Ureter (tissue), 1 donor: ENCODE measurements around the gene TMEM235. TPM values are rescaled to one million over a fixed set of nuclear protein-coding genes. Genes with fewer than 3 reads are reported as not detected.

Experiments
- DNase-seq: peaks from one replicate; pipeline ENCODE4 v3.0.0-alpha.2; 2020; ENCODE audit warnings: low spot score
- total RNA-seq: library from RNA; stranded (reverse); gene quantifications from one replicate; pipeline ENCODE4 v1.2.4, GENCODE V29; 2023
- donor health status: DM: yes; HTN: yes; CAD: no.

The TMEM235 gene
- total RNA-seq, 1 donor from 2014 or later = not detected

DNA sequence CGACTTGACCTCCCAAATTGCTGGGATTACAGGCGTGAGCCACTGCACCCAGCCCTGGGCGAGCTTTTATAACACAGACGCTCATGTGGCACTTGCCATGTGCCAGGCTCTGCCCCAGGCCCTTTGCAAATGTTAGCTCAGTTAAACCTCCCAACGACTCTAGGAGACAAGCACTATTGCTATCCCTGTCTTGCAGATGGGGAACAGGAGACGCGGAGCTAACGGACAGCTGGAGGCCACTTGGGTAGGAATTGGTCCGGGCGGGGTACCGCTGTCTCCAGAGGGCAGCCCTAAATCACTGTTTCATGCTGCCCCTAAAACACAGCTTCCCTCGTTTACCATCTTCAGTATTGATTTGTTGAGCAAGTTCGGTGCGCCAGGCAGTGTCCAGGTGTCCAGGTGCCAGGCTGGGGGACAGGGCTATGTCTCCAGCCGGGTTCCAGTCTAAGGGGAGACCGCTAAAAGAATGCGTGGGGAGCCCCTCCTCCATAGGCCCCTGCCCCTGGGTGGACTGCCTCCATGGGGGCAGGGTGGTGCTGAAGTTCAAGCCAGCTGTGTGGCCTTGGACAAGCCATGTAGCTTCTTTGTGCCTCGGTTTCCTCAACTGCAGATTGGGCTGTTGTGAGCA is 23.7 kb downstream of the TMEM235 start:
- DNase-seq = no peak

DNA sequence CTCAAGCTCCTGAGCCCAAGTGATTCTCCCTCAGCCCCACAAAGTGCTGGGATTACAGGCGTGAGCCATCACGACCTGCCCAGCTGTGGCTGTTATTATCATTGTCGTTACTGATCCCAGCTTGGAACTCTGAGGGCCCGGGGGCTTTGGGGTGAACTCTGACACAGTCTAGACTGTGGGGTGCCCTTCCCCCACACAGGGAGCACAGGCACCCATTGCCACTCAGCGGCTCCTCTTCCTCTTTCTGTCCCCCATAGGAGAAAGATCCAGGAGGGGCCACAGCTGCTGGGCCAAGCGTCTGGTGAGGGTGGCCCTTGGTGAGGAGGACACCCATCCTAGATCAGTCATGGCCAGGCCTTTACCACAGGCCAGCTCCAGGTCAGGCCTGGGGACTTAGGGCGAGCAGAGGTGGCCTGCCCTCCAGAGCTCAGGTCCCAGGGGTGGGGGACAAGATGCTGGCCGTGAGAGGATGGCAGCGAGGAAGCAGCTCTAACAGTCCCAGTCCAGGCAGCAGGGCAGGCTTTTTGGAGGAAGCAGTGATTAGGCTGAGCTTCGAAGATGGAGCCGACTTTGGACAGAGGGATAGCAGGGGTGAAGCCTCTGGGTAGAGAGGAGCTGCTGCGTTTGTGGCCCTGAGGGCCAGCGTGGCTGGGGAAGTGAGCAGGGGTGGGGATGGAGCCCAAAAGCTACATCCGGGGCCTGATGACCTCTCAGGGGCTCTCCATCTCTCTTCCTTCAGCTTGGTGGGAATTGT is 24.7 kb downstream of the TMEM235 start:
- no peak for DNase-seq

DNA sequence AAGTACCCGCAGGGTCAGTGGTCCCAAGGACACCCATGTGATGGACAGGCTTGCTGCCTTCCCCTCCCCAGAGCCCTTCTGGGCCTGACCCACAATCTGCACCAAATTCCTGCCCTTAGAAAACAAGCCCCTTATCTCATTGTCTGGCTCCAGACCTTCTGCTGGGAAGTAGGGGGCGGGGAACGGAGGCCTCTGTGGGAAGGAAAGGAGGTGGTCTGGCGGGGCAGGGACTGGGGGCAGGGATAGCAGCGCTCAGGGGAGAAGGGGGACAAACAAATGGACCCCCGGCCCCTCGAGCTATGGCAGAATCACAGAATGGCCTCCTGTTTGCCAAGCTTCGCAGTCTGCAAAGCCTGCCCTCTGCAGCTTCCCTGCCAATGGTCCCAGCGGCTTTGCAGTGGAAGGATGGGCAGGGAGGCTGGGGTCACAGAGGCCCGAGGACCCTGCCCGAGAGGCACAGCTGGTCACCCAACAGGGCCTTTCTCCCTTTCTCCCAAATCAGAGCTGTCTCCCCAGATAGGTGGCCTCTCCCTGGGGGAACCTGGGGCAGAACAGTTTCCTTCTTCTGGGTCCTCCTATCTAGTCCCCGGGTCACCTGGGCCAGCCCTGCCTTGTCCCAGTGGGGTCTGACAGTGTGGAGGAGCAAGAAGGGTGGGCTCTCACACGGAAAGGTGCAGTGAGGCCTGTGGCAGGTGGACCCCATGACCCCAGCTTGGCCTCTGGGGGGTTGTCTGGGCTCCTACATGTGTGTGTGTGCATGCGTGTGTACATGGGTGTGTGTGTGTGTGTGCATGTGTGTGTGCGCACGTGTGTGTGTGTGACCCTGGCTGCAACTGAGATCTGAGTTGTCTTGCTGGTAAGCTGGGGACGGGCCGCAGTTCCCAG is 25.5 kb downstream of the TMEM235 start:
- DNase-seq = no peak

DNA sequence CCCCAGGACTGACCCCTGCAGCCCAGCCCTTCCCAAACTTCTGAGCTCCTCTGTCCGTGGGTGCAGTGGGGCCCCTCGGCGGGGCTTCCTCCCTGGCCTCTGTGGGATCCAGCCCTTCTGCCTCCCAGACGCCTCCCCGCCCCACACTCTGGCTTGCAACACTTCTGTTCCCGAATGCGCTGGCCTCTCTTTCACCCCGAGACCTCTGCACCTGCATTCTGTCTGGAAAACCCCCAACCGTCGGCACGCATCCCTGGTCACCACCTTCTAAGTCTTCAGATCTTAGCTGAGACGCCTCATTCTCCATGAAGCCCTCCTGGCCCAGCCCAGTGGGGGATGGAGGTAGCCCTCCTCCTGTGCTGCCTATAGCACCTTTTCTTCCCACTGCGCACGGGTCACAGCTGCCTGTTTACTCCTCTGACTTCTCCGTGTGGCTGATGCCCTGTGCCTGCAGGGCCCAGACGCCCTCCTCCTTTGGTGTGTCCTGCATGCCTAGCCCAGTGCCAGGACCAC is 26.4 kb downstream of the TMEM235 start:
- DNase-seq = no peak

DNA sequence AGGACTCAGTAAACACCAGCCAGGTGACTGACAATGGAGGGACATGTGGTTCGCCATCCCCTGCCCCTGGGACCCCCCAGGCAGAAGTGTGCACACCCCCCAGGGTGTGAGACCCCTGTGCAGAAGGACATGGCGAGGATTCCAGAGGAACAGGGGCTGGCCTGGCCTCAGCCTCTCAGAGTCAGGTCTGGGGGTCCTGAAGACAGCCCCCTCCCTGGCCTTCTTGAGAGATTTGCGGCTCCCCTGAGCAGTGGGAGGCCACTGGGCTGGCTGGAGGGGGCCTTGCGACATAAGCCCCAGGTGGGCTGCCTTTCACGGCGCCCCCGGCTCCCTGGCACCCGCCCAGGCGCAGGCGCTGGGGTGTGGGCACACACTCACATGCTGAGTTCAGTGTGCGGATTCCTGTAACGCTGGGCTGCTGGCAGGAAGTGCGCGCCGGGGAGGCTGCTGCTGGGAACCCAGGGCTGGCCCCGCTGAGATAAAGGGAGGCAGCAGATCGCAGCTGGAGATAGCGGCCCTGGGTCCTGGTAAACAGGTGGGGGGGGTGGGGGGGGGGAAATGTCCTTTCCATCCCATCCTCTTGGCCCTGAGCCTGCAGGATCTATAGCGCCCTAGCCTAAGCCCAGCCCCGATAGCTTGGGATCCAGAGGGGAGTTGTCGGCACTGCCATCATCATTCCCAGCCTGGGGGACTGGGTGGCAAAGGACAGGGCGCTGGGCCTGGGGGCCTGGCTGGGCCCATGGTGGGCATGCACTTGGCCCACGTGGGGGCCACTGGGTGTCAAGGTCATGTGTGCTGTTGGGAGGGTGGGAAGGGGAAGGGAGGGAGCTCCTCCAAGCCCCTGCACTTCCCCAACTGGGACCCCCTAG is 27.1 kb downstream of the TMEM235 start:
- peak; percentile 75 for DNase-seq

DNA sequence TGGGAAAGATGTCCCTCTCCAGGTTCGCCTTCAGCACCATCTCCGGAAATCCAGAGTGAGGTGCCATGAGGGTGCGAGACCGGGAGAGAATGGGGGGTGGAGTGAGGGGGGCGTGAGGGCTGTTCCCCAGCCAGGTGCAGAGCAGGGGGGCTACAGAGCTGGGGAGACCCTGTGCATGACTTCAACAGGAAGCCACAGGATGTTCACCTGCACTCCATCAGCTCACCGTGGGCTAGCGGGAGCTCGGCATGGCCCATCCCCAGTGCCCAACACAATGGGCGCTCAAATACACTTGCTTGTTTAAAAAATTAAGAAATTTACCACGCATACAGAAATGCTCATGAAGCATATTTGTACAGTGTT is 27.7 kb downstream of the TMEM235 start:
- DNase-seq = no peak

DNA sequence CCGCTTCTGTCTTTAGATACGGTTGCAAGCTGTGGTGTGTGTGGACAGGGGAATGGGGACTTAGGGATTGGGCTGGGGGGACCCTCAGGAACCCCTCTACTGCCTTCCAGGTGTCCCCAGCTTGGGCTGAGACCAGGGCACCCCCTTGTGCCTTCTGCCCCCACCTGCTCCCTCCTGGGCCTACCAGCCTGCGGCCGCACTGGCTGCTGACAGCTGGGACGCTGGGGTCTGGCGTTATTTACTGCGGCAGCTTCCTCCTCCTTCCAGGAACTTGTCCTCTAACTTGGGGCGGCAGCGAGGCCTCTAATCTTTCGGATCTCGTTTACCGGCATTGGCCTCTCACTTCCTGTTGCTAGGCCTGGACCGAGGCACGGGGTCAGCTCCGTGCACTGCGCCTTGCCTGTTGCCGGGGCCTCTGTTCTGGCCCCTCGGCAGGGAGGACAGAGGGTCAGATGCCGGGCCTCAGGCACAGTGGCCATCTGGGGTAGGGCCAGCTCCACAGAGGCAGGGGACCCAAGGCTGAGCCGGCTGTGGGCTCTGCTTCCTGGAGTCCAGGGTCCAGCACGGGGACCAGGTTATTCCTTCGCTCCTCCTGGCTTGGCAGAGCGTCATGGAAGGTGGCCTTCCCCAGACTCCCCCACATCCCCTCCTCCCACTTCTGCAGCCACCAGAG is 31.8 kb downstream of the TMEM235 start:
- peak; percentile 78 for DNase-seq

DNA sequence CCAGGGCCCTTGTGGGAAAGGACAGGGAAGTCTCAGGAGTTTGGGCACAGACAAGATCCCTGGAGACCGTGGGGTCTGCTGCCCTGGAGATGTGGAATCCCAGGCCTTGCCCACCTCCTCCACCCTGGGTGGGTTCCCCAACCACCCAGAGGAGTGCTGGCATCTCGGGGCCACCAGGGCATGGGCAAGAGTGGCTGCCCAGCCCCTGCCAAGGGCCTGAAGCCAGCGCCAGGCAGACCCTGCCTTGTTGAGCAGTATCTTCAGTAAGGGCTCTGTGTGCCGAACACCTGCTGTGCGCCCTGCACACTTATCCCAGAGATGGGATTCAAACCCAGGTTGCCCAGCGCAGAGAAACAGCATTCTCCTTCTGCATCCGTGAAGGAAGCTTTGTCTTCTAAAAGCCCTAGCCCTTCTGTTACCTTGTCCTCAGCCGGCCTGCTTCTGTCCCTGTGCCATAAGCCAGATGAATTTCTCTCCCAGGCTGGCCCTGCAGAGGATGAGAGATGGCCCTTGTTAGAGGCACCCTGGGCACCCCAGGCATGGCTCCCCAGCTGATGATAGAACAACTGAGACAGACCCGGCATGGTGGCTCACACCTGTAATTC is 32.4 kb downstream of the TMEM235 start:
- no peak for DNase-seq

DNA sequence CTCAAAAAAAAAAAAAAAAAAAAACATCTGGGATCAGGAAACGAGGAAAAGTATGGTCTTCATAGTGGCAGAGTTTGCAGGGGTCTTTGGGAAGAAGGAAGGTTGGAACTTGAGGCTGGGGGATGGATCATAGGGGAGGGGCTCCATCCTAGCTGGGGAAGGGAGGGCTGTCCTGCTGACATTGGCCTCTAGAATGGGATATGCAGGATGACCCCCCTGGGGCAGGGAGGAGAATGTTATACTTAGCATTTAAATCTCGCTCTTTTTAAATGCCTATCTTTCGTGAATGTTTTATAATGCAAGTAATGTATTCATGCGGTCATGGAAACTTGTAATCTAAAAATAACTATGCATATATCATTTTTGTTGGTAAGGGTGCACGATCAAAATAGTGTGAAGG is 33.2 kb downstream of the TMEM235 start:
- no peak for DNase-seq

DNA sequence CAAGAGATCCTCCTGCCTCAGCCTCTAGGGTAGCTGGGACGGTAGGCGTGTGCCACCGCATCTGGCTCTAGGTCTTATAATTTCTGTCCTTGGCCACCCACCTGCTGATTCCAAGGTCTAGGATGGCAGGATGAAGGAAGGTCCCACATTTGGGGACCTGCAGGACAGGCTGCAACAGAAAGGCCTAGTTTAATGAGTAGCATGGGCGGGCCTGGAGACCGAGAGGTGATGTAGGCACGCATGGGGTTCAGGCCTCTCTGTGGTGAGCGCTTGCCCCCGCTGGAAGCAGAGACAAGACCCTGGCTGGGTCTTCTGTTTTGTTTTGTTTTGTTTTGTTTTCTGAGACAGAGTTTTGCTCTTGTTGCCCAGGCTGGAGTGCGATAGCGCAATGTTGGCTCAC is 33.7 kb downstream of the TMEM235 start:
- DNase-seq = no peak

DNA sequence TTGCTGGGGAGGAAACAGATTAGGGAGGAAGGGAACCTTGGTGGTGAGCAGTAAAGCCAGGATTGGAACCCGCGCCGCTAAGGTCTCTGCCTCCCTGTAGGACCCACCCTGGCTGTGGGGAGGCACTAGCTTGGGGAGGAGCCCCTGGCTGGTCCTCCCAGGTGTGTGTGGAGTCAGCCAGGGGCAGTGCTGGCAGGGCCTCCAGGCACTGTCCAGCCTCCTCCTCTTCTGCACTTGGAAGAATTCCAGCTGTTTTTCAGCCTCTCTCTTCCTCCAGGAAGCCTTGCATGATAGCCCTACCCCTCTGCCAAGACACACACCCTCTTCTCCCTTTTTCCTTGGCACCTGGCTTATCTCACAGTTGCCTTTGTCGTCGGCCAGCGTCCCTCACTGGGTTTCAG is 34.8 kb downstream of the TMEM235 start:
- no peak for DNase-seq

DNA sequence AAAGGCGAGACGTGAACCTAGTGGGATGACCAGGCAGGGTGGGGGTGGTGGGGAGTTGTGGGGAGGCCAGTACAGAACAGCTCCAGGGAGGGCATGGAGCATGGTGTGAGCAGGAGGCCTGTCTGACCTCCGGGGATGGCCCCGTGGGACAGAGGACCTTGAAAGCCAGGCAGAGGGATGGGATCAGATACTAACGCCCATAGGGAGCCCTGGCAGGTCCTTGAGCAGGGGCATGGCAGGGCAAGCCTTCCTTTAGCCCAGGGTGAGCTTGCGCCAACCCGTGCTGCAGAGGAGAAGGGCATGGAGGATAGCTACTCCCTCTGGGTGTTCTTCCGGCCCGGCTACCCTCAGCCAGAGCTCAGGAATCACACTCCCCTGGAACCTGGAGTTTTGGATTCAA is 35.3 kb downstream of the TMEM235 start:
- no peak for DNase-seq

DNA sequence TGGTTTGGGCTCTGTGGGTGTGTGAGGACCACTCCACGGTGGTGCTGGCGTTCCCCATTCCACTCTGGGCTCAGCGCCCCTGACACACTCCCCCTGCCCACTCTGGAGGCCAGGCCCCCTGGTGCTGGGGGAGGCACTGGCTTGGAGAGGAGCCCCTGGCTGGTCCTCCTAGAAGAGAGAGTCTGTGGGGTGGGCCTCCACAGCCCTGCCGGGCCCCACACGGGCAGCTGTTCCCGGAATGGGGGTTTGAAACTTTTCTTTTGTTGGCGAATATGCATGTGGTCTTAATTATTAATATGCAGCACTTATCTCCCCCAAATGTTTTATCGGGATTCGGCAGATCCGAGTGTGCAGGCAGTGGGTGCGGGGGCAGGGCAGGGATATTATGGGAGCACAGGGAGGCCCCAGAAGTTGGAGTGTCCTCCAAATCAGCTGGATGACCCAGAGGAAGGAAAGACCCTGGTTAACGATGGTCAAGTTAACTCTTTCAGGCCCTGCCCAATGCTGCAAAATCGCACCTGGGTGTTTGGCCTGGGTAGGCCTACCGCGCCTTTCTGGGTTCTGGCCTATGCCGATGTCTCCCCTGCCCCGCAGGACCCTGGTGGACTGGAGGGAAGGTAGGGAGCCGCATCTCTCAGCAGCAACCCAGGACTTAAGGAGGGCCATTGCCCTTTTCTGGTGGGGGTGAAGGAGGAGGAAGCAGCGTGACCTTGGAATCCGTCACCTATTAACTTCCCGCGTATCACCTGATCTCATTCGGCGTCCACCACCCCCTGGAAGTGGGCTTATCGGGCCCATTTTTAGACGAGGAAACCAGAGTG is 36.0 kb downstream of the TMEM235 start:
- no peak for DNase-seq

DNA sequence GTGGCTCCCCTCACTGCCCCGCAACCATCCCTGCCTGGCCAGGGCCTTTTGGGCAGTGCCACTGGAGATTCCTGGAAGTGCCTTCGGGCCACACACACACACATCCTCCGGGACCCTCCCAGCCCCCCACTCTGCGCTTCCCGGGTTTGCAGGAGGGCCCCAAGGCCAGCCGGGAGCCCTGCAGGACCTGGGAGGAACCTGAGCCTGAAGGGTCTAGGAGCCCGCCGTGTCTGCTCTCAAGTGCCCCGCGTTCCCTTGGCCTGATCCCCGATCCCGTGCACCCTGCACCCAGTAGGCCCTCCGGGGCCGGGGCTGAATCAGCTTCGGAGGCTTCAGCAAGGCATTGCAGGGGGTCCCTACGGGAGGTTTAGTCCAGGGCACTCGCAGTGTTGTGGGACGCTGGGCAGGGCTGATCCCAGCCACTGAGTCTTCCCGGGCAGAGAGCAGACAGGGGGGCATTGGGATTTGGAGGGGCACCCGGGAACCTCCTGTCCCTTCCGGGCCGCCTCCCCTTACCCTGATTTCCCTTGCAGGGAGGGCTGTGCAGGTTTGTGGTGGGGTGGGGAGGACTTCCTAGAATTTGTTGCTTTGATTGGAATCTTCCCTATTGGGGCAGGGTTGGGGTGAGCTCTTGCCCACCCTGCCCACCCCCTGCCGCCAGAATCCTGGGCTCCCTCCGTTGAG is 36.9 kb downstream of the TMEM235 start:
- DNase-seq = no peak

DNA sequence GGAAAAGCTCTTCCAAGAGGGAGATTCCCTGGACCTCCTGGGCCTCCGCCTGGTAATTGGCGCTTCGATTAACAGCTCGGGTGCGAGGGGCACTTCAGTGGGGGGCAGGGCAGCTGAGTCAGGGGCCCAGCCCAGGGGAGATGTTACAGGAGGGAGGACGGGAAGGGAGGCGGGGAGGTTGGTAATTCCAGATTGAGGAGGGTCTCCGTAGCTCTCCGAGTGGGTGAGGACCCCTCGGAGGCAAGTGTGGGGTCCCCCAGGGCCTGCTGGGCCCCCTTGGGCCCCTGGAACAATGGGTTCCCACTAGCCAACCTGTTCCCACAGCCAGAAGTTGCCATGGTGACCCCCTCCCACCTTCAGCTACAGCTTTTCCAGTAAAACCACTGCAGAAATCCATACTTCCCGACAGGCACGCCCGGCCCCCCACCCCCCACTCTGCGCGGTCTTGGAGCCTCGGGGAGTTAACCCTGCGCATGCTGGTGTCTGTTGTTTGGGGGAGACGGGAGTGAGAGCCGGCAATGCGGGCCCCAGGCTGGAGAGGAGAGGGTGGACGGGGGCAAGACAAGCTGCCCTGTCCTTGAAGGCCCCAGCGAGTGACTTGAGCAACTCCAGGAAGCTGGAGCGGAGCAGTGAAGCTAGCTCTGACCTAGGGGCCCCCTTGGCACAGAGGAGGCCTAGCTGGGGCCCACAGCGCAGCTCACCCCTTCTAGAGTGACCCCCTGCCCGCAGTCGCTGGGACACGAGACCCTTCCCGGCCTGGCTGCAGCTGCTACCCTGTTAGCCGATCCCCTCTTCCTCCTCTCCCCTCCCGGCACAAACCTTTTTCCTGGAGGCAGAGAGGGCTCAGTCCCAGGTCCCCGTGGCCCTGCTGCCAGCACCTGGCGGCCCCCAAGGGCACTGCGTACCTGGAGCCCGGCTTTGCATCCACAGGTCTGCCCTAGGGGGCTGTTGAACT is 37.8 kb downstream of the TMEM235 start:
- no peak for DNase-seq

DNA sequence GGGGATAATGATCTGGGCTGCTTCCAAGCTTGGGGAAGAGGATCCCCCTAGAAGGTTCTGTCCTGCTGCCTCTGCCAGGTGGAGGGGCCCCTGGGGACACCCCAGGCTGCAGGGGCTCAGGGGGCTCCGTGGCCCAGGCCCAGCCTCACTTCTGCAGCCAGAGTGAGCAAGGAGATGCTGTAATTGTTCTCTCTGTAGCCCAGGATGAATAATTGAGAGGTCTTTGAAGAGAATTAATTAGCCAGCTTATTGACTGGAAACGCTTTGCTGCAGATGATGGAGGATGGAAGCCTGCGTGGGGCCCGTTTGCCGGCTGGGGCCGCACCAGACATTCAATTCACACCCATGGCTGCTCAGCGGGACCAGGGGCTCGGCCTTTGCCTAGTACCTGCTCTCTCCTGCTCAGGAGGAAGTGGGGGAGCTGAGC is 38.5 kb downstream of the TMEM235 start:
- DNase-seq = no peak

DNA sequence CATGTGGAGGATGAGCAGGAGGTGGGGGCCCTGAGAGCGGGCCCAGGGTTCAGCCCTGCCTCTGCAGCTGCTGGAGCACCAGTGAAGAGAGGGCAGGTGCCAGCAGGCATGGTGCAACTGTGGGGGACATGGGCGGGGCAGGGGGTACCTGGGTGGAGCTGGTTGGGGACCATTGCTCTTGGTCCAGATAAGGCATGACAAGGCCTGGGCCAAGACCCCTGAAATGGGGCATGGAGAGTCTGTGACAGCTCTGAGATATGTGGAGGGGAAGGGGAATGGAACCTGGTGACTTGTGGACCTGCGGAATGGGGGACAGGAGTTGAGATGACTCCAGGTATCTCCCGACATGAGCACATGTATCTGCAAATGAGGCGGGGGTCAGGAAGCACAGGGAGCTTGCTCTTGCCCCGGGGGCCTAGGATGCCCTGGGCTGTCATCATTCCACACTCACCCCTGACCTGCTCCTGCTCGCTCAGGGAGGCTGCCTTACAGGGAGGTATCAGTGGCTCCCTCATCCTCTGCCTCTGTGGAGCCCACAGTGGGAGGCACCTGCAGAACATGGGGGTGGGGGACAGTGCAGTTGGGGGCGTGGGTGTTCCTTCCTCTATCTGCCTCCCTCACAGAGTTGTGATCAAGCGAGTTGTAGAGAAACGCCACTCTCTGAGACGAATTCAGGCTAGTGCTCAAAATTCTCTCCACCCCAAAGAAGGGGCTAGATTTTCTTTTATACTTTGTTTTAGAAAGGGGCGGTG is 40.2 kb downstream of the TMEM235 start:
- no peak for DNase-seq
